Prostate gland (tissue), 2 donors: ENCODE measurements around the gene NUP210. TPM values are rescaled to one million over a fixed set of nuclear protein-coding genes. Genes with fewer than 3 reads are reported as not detected.

Experiments used
- DNase-seq: peaks from one replicate; pipeline ENCODE4 v3.0.0-alpha.2; 2019; ENCODE audit warnings: low spot score
- H3K27ac ChIP-seq, 2 donors: fragments of 200-600 bp; sonication (generic); 2 replicates each; pipeline ENCODE4 v1.5.1; 2017 to 2019
- H3K27me3 ChIP-seq: fragments of 200-600 bp; sonication (generic); replicated peaks from 2 replicates; pipeline ENCODE4 v1.5.1; 2019; ENCODE audit not compliant: insufficient read depth
- H3K36me3 ChIP-seq, 2 donors: fragments of 200-600 bp; sonication (generic); 1 replicate in 1 of 2; 2 replicates in 1 of 2; pipeline versions ENCODE4 v1.5.1 to v1.8.1; 2017 to 2019
- H3K4me1 ChIP-seq: fragments of 200-600 bp; sonication (generic); replicated peaks from 2 replicates; pipeline ENCODE4 v1.5.1; 2019
- H3K4me3 ChIP-seq, 2 donors: fragments of 200-600 bp; sonication (generic); 2 replicates each; pipeline ENCODE4 v1.5.1; 2017 to 2019
- H3K9me3 ChIP-seq: fragments of 200-600 bp; sonication (generic); 2 replicates; pipeline ENCODE4 v1.5.1; 2017
- POLR2A ChIP-seq: fragments of 450-650 bp; IDR thresholded peaks from one replicate; pipeline ENCODE4 v1.6.1; 2016; ENCODE audit warnings: antibody characterized with exemption, mild to moderate bottlenecking
- POLR2AphosphoS5 ChIP-seq: sonication (generic); formaldehyde crosslinking; IDR thresholded peaks from one replicate; pipeline ENCODE4 v1.6.1; 2017; ENCODE audit warnings: antibody characterized with exemption
- WGBS: methylation state at CpG from one replicate; pipeline ENCODE4 v1.1.5; 2018; 5-methylcytosine and 5-hydroxymethylcytosine counted together
- intact Hi-C: fragments of 100-400 bp; cut with DNase I; formaldehyde crosslinking; loops from one replicate; pipeline ENCODE4 v1.14.2; 2022
- total RNA-seq, 2 donors: library from RNA; depleted of rRNA; stranded (reverse); fragments of >200 nt; gene quantifications; one replicate each; pipeline ENCODE4 v1.1.0, GENCODE V29; 2016
- TF ChIP-seq, protein P1 (sequence below), 4 experiments: fragments of 200-600 bp in 2 of 4; fragments of 450-650 bp in 2 of 4; sonication (generic) in 2 of 4; IDR thresholded peaks; 1 replicate in 3 of 4; 2 replicates in 1 of 4; pipeline ENCODE4 v1.5.1; 2016 to 2019; ENCODE audit warnings: antibody characterized with exemption in 4 of 4, mild to moderate bottlenecking in 2 of 4, moderate library complexity in 2 of 4

NUP210 gene
- total RNA-seq, 2 donors from 2014 or later, result 10.6 to 31.2 TPM

DNA sequence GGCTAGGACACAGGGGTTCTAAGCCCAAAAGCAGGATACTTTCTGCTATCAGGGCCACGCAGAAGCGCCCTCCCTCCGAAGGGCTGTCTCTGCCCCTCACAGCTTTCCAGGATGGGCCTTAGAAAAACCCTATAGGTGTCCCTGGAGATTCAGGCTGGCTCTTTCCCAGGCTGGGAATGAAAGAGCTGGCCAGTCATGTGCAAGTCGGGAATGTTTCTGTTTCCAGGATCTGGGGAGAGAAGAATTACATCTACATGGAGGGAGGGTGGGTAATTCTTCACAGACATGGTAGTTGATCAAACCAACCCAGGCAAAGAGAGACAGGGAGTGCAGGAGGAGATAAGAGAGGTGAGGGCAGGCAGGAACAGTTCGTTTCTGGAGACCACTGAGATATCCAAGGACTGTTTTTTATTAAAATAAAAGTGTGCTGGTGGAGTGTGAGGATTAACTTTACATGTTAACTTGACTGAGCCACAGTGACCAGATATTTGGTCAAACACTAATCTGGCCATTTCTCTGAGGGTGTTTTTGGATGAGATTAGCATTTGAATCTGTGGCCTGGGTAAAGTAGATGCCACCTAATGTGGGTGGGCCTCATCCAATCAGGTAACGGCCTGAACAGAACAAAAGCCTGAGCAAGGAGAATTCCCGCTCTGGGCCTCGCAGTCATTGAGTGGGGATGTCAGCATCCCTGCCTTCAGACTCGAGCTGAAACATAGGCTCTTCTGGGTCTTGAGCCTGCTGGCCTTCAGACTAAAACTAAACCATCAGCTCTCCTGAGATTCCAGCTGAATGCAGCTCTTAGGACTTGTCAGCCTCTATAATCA, 15.3 kb downstream of the NUP210 start:
- Histone ChIP-seq H3K4me3 (no peak overlapping the region), H3K27ac (no peak overlapping the region), H3K9me3 (no peaks in the 10 kb centered on the region), H3K27me3 (no peaks in the 10 kb centered on the region), H3K36me3 (no peaks in the 10 kb centered on the region), H3K4me1 (no peaks in the 10 kb centered on the region)
- no peak for TF ChIP-seq POLR2AphosphoS5
- TF ChIP-seq, protein P1, sequence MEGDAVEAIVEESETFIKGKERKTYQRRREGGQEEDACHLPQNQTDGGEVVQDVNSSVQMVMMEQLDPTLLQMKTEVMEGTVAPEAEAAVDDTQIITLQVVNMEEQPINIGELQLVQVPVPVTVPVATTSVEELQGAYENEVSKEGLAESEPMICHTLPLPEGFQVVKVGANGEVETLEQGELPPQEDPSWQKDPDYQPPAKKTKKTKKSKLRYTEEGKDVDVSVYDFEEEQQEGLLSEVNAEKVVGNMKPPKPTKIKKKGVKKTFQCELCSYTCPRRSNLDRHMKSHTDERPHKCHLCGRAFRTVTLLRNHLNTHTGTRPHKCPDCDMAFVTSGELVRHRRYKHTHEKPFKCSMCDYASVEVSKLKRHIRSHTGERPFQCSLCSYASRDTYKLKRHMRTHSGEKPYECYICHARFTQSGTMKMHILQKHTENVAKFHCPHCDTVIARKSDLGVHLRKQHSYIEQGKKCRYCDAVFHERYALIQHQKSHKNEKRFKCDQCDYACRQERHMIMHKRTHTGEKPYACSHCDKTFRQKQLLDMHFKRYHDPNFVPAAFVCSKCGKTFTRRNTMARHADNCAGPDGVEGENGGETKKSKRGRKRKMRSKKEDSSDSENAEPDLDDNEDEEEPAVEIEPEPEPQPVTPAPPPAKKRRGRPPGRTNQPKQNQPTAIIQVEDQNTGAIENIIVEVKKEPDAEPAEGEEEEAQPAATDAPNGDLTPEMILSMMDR (IDR thresholded peaks at IDR 0.05), result no peak
- TF ChIP-seq POLR2A, result no peak
- intact Hi-C loops, result no loop called here
- WGBS, result 87% methylated on average over 9 of the region's 9 CpGs
- no peak for DNase-seq

DNA sequence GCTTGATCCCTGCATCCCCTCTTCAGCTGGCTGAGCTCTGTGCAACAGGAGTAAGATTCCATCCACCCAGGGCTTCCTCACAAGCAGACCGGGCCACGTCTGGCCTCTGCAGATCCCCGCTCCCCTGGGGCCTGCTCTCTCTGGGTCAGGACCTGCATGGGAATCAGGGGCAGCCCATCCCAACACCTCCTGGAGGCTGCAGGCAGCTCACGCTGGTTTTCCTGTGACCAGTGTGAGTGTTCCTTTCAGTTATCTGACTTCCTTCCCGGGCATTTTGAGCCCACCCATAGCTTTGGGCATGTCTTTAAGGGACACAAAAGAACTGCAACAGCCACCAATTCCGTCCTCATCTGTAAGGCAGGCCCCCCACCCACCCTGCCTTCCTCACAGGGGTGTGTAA, 16.3 kb downstream of the NUP210 start:
- Histone ChIP-seq H3K36me3 (no peaks in the 10 kb centered on the region), H3K27me3 (no peaks in the 10 kb centered on the region), H3K27ac (no peak overlapping the region), H3K4me3 (no peak overlapping the region), H3K4me1 (no peaks in the 10 kb centered on the region), H3K9me3 (no peaks in the 10 kb centered on the region)
- TF ChIP-seq, protein P1 (IDR thresholded peaks at IDR 0.05), result no peak
- TF ChIP-seq POLR2AphosphoS5 (no peak), POLR2A (no peak)
- intact Hi-C loops, result no loop called here
- no peak for DNase-seq
- WGBS, result 82% methylated on average over 6 of the region's 6 CpGs

DNA sequence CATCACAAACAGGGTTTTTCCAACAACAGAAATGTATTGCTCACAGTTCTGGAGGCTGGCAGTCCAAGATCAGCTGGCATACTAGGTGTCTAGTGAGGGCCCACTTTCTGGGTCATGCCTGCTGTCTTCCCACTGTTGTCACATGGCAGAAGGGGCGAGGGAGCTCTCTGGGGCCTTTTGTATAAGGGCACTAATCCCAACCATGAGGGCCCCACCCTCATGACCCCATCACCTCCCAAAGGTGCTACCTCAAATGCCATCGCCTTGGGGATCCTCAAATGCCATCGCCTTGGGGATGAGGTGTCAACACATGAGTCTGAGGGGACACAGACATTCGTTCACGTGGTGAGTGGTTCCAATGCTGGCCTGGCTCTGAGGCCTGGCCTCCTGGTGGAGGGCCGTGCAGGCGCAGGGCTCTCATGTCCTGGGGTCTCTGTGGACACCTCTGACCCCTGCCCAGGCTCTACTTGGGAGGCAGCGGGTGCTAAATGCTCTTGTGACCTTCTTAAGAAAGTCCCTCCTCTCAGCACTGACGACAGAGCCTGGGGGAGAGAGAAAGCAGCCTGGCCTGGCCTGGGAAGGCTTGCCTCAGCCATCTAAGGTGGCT, 16.8 kb downstream of the NUP210 start:
- no peak overlapping the region for H3K4me3 ChIP-seq

DNA sequence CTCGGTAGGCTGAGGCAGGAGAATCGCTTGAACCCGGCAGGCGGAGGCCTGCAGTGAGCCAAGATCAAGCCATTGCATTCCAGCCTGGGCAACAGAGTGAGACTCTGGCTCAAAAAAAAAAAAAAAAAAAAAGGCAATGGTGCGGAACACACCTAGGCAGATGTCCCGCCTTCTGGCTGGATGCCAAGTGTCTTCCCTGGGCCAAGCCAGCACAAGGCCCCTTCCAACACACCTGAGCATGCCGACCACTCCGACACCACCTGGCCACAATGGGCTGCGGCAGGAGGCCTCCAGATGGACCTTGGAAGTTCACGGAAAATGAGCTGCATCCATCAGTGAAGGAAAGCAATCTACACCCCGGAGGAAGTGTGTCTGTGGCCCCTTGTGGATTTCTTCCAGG, 19.0 kb downstream of the NUP210 start:
- H3K9me3 ChIP-seq, result no peaks in the 10 kb centered on the region
- no peaks in the 10 kb centered on the region for H3K36me3 ChIP-seq
- intact Hi-C loops, result no loop called here
- no peak overlapping the region for H3K27ac ChIP-seq
- no peak for DNase-seq
- WGBS, result 91% methylated on average over 11 of the region's 11 CpGs
- no peak overlapping the region for H3K4me3 ChIP-seq
- no peaks in the 10 kb centered on the region for H3K4me1 ChIP-seq
- H3K27me3 ChIP-seq, result no peaks in the 10 kb centered on the region
- TF ChIP-seq POLR2AphosphoS5, result no peak
- TF ChIP-seq, protein P1 (IDR thresholded peaks at IDR 0.05), result no peak

More for the DNA sequence above, 16.8 kb downstream of the NUP210 start:
- no peak for DNase-seq
- Histone ChIP-seq H3K4me1 (no peaks in the 10 kb centered on the region), H3K27ac (no peak overlapping the region), H3K27me3 (no peaks in the 10 kb centered on the region), H3K36me3 (no peaks in the 10 kb centered on the region), H3K9me3 (no peaks in the 10 kb centered on the region)
- intact Hi-C loops, result no loop called here
- WGBS, result 100% methylated on average over 8 of the region's 9 CpGs
- no peak for TF ChIP-seq POLR2A
- no peak for TF ChIP-seq POLR2AphosphoS5
- TF ChIP-seq, protein P1 (IDR thresholded peaks at IDR 0.05), result no peak
